ENCODE data around the gene DOCK1. TPM values are rescaled to one million over a fixed set of nuclear protein-coding genes. Genes with fewer than 3 reads are reported as not detected.

Gene DOCK1
- polyA plus RNA-seq, 1 of the 3 experiments (the other 2 are of a cell fraction), result 15.5 TPM

GRCh38 chr10:127257395-127257794 lies 352.2 kb downstream of the DOCK1 start:
- no peaks in the 10 kb centered on the region for H3K79me2 ChIP-seq (ENCODE audit: insufficient read depth)
- ChIA-PET CTCF (interaction anchor here (1.4 to 1.7 kb wide), 2 partner anchors 14 kb away, joined by 4 read pairs; no protein-coding TSS in a partner anchor), POLR2A (no interaction called here)
- H3F3A ChIP-seq (replicated peaks; ENCODE audit: insufficient read depth), result peaks cover 6% of the 10 kb centered on the region
- no peaks in the 10 kb centered on the region for H3K9me2 ChIP-seq
- WGBS (ENCODE audit: low lambda C conversion rate), result 85% methylated on average over 8 of the region's 8 CpGs
- DNase-seq, result no peak
- H2AFZ ChIP-seq (ENCODE audit: low read depth), result no peak overlapping the region
- no peak overlapping the region for H3K4me3 ChIP-seq (ENCODE audit: low read depth in 2 of 2, low read length in 1 of 2)
- peaks cover 3 to 14% of the 10 kb centered on the region in 2 experiments for H3K36me3 ChIP-seq (replicated peaks in 1 of 2; ENCODE audit: control insufficient read depth in 1 of 2, insufficient read depth in 2 of 2, low read length in 1 of 2)
- TF ChIP-seq NRF1 (IDR thresholded peaks at IDR 0.05; ENCODE audit: low read depth, low read length), result no peak
- no peak for TF ChIP-seq SIN3A (IDR thresholded peaks at IDR 0.05; ENCODE audit: borderline replicate concordance, low read depth, low read length)
- no peak for TF ChIP-seq USF2 (IDR thresholded peaks at IDR 0.05; ENCODE audit: borderline replicate concordance, low read depth, low read length)
- TF ChIP-seq NFIC (IDR thresholded peaks at IDR 0.05; ENCODE audit: borderline replicate concordance), result no peak
- no peak for TF ChIP-seq TAF1 (IDR thresholded peaks at IDR 0.05; ENCODE audit: borderline replicate concordance, low read depth, low read length)
- TF ChIP-seq FOSL2 (IDR thresholded peaks at IDR 0.05; ENCODE audit: borderline replicate concordance, low read depth), result no peak
- TF ChIP-seq, protein P1, sequence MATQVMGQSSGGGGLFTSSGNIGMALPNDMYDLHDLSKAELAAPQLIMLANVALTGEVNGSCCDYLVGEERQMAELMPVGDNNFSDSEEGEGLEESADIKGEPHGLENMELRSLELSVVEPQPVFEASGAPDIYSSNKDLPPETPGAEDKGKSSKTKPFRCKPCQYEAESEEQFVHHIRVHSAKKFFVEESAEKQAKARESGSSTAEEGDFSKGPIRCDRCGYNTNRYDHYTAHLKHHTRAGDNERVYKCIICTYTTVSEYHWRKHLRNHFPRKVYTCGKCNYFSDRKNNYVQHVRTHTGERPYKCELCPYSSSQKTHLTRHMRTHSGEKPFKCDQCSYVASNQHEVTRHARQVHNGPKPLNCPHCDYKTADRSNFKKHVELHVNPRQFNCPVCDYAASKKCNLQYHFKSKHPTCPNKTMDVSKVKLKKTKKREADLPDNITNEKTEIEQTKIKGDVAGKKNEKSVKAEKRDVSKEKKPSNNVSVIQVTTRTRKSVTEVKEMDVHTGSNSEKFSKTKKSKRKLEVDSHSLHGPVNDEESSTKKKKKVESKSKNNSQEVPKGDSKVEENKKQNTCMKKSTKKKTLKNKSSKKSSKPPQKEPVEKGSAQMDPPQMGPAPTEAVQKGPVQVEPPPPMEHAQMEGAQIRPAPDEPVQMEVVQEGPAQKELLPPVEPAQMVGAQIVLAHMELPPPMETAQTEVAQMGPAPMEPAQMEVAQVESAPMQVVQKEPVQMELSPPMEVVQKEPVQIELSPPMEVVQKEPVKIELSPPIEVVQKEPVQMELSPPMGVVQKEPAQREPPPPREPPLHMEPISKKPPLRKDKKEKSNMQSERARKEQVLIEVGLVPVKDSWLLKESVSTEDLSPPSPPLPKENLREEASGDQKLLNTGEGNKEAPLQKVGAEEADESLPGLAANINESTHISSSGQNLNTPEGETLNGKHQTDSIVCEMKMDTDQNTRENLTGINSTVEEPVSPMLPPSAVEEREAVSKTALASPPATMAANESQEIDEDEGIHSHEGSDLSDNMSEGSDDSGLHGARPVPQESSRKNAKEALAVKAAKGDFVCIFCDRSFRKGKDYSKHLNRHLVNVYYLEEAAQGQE (IDR thresholded peaks at IDR 0.05; ENCODE audit: low read depth, low read length), result no peak
- TF ChIP-seq ELF1 (IDR thresholded peaks at IDR 0.05), result no peak
- TF ChIP-seq, protein P2, sequence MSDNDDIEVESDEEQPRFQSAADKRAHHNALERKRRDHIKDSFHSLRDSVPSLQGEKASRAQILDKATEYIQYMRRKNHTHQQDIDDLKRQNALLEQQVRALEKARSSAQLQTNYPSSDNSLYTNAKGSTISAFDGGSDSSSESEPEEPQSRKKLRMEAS (IDR thresholded peaks at IDR 0.05; ENCODE audit: low read depth), result no peak
- TF ChIP-seq, protein P3, sequence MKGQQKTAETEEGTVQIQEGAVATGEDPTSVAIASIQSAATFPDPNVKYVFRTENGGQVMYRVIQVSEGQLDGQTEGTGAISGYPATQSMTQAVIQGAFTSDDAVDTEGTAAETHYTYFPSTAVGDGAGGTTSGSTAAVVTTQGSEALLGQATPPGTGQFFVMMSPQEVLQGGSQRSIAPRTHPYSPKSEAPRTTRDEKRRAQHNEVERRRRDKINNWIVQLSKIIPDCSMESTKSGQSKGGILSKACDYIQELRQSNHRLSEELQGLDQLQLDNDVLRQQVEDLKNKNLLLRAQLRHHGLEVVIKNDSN (IDR thresholded peaks at IDR 0.05; ENCODE audit: borderline replicate concordance, low read depth), result no peak
- TF ChIP-seq SMC3 (IDR thresholded peaks at IDR 0.05; ENCODE audit: low read depth, low read length), result no peak
- TF ChIP-seq GABPA (IDR thresholded peaks at IDR 0.05; ENCODE audit: low read depth), result no peak
- no peak overlapping the region for H3K27ac ChIP-seq (ENCODE audit: low read depth in 2 of 2, low read length in 1 of 2)
- H3K27me3 ChIP-seq (ENCODE audit: insufficient read depth), result no peaks in the 10 kb centered on the region
- no peaks in the 10 kb centered on the region for H3K9me3 ChIP-seq
- H3K4me2 ChIP-seq, result no peak overlapping the region
- no peaks in the 10 kb centered on the region for H4K20me1 ChIP-seq (ENCODE audit: insufficient read depth)
- H3K4me1 ChIP-seq (ENCODE audit: control insufficient read depth in 1 of 2, insufficient read depth in 2 of 2, low read depth in 1 of 2, low read length in 1 of 2), result no peaks in the 10 kb centered on the region
- H3K9ac ChIP-seq, result no peak overlapping the region

- no peaks in the 10 kb centered on the region for H3K9me2 ChIP-seq
- 95% methylated on average over 11 of the region's 11 CpGs for WGBS (ENCODE audit: low lambda C conversion rate)
- no peak overlapping the region for H3K4me3 ChIP-seq (ENCODE audit: low read depth in 2 of 2, low read length in 1 of 2)
- ChIA-PET POLR2A (no interaction called here), CTCF (no interaction called here)
- DNase-seq, result no peak
- H3F3A ChIP-seq (replicated peaks; ENCODE audit: insufficient read depth), result peaks cover 6% of the 10 kb centered on the region
- H4K20me1 ChIP-seq (ENCODE audit: insufficient read depth), result no peaks in the 10 kb centered on the region
- H3K4me1 ChIP-seq (ENCODE audit: control insufficient read depth in 1 of 2, insufficient read depth in 2 of 2, low read depth in 1 of 2, low read length in 1 of 2), result no peaks in the 10 kb centered on the region
- no peaks in the 10 kb centered on the region for H3K9me3 ChIP-seq
- H2AFZ ChIP-seq (ENCODE audit: low read depth), result no peak overlapping the region
- H3K36me3 ChIP-seq (replicated peaks in 1 of 2; ENCODE audit: control insufficient read depth in 1 of 2, insufficient read depth in 2 of 2, low read length in 1 of 2), result peaks cover 7 to 14% of the 10 kb centered on the region in 2 experiments
- H3K9ac ChIP-seq, result no peak overlapping the region
- H3K4me2 ChIP-seq, result no peak overlapping the region
- H3K27me3 ChIP-seq (ENCODE audit: insufficient read depth), result no peaks in the 10 kb centered on the region
- H3K79me2 ChIP-seq (ENCODE audit: insufficient read depth), result no peaks in the 10 kb centered on the region
- H3K27ac ChIP-seq (ENCODE audit: low read depth in 2 of 2, low read length in 1 of 2), result no peak overlapping the region
- no peak for TF ChIP-seq YY1 (IDR thresholded peaks at IDR 0.05; ENCODE audit: low read depth)
- no peak for TF ChIP-seq RXRA (IDR thresholded peaks at IDR 0.05; ENCODE audit: borderline replicate concordance, low read depth)
- no peak for TF ChIP-seq FOXJ3 (CRISPR knock-in tag; IDR thresholded peaks at IDR 0.05)
- TF ChIP-seq, protein P1 (IDR thresholded peaks at IDR 0.05; ENCODE audit: low read depth, low read length), result no peak
- TF ChIP-seq, protein P4, sequence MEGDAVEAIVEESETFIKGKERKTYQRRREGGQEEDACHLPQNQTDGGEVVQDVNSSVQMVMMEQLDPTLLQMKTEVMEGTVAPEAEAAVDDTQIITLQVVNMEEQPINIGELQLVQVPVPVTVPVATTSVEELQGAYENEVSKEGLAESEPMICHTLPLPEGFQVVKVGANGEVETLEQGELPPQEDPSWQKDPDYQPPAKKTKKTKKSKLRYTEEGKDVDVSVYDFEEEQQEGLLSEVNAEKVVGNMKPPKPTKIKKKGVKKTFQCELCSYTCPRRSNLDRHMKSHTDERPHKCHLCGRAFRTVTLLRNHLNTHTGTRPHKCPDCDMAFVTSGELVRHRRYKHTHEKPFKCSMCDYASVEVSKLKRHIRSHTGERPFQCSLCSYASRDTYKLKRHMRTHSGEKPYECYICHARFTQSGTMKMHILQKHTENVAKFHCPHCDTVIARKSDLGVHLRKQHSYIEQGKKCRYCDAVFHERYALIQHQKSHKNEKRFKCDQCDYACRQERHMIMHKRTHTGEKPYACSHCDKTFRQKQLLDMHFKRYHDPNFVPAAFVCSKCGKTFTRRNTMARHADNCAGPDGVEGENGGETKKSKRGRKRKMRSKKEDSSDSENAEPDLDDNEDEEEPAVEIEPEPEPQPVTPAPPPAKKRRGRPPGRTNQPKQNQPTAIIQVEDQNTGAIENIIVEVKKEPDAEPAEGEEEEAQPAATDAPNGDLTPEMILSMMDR (IDR thresholded peaks at IDR 0.05), result no peak
- TF ChIP-seq TCF12 (IDR thresholded peaks at IDR 0.05), result no peak
Measured at GRCh38 chr10:127259347-127259746, 354.1 kb downstream of the DOCK1 start.

Measured in SK-N-SH (cell line).